GM12873 (cell line): ENCODE measurements around the gene TMTC2.

Source experiments
- CTCF ChIP-seq: IDR thresholded peaks from 2 replicates; pipeline ENCODE4 v1.5.1; 2012; ENCODE audit warnings: low read depth, mild to moderate bottlenecking, moderate library complexity, low read length, control low read depth; ENCODE audit not compliant: insufficient read depth; ENCODE audit errors: missing control alignments

TMTC2 gene

GRCh38 chr12:82919388-82920054 lies 232.8 kb downstream of the TMTC2 start:
- TF ChIP-seq CTCF = no peak

GRCh38 chr12:82923935-82924334 lies 237.2 kb downstream of the TMTC2 start:
- TF ChIP-seq CTCF = no peak

- no peak for TF ChIP-seq CTCF
Observed at GRCh38 chr12:82926630-82927029, 239.9 kb downstream of the TMTC2 start.

- TF ChIP-seq CTCF = no peak
Observed at GRCh38 chr12:82930301-82930700, 243.6 kb downstream of the TMTC2 start.

- TF ChIP-seq CTCF = no peak
Observed at GRCh38 chr12:82931349-82932116, 244.8 kb downstream of the TMTC2 start.

- no peak for TF ChIP-seq CTCF
Observed at GRCh38 chr12:82937151-82937550, 250.4 kb downstream of the TMTC2 start.

GRCh38 chr12:82942521-82942920 lies 255.8 kb downstream of the TMTC2 start:
- TF ChIP-seq CTCF = no peak
